KMS-11 (cell line): ENCODE measurements around the gene UBASH3A.

Source experiments
- H2AFZ ChIP-seq: fragments of 200-600 bp; sonication (generic); 2 replicates; pipeline ENCODE4 v1.6.1; 2016; ENCODE audit warnings: antibody characterized with exemption, mixed run types, low read depth
- H3K27ac ChIP-seq: fragments of 200-600 bp; sonication (generic); 2 replicates; pipeline ENCODE4 v1.6.1; 2016; ENCODE audit warnings: mild to moderate bottlenecking, mixed run types
- H3K27me3 ChIP-seq: fragments of 200-600 bp; sonication (generic); 2 replicates; pipeline ENCODE4 v1.6.1; 2017; ENCODE audit warnings: mild to moderate bottlenecking, low read depth, mixed run types, moderate library complexity; ENCODE audit not compliant: insufficient read depth
- H3K36me3 ChIP-seq: fragments of 200-600 bp; sonication (generic); 2 replicates; pipeline ENCODE4 v1.6.1; 2017; ENCODE audit warnings: mild to moderate bottlenecking, mixed run types; ENCODE audit not compliant: insufficient read depth
- H3K4me1 ChIP-seq: fragments of 200-600 bp; sonication (generic); 2 replicates; pipeline ENCODE4 v1.6.1; 2016; ENCODE audit warnings: mild to moderate bottlenecking, low read depth, mixed run types; ENCODE audit not compliant: poor library complexity, severe bottlenecking
- H3K4me2 ChIP-seq: fragments of 200-600 bp; sonication (generic); 2 replicates; pipeline ENCODE4 v1.7.0; 2016; ENCODE audit warnings: mild to moderate bottlenecking, mixed run types
- H3K4me3 ChIP-seq: fragments of 200-600 bp; sonication (generic); IDR thresholded peaks from 2 replicates; pipeline ENCODE4 v1.6.1; 2017; ENCODE audit warnings: low read depth, low read length, mixed read lengths; ENCODE audit not compliant: insufficient read depth
- H3K79me2 ChIP-seq: fragments of 200-600 bp; sonication (generic); 2 replicates; pipeline ENCODE4 v1.6.1; 2016; ENCODE audit warnings: low read depth, mixed run types; ENCODE audit not compliant: insufficient read depth
- H3K9ac ChIP-seq: fragments of 200-600 bp; sonication (generic); 2 replicates; pipeline ENCODE4 v1.6.1; 2016; ENCODE audit warnings: mild to moderate bottlenecking, mixed run types
- H4K20me1 ChIP-seq: fragments of 200-600 bp; sonication (generic); 2 replicates; pipeline ENCODE4 v1.6.1; 2016; ENCODE audit warnings: mild to moderate bottlenecking, mixed run types; ENCODE audit not compliant: insufficient read depth
- CTCF ChIP-seq: fragments of 200-600 bp; sonication (generic); conservative IDR thresholded peaks from 2 replicates; pipeline ENCODE4 v1.6.1; 2017; ENCODE audit warnings: low read depth, mild to moderate bottlenecking, antibody characterized with exemption, low read length, moderate library complexity, mixed read lengths

The UBASH3A gene

GRCh38 chr21:42390696-42391095, 13.0 kb upstream of the UBASH3A start:
- TF ChIP-seq CTCF: no peak
- Histone ChIP-seq H3K4me1 (no peaks in the 10 kb centered on the region), H3K4me3 (no peak overlapping the region), H3K36me3 (no peaks in the 10 kb centered on the region), H3K9ac (no peak overlapping the region), H3K79me2 (no peaks in the 10 kb centered on the region), H3K4me2 (no peak overlapping the region), H3K27ac (no peak overlapping the region), H4K20me1 (no peaks in the 10 kb centered on the region), H3K27me3 (peaks cover 47% of the 10 kb centered on the region; the same call in 1 of the 2 replicates), H2AFZ (no peak overlapping the region)

- Histone ChIP-seq H2AFZ (no peak overlapping the region), H3K27me3 (peaks cover 43% of the 10 kb centered on the region; the same call in 1 of the 2 replicates), H3K9ac (no peak overlapping the region), H3K4me2 (no peak overlapping the region), H3K36me3 (no peaks in the 10 kb centered on the region), H3K27ac (no peak overlapping the region), H3K79me2 (no peaks in the 10 kb centered on the region), H3K4me1 (no peaks in the 10 kb centered on the region), H4K20me1 (no peaks in the 10 kb centered on the region), H3K4me3 (no peak overlapping the region)
- TF ChIP-seq CTCF: no peak
Measured at GRCh38 chr21:42391297-42391696, 12.4 kb upstream of the UBASH3A start.

- Histone ChIP-seq H3K4me3 (no peak overlapping the region), H3K36me3 (no peaks in the 10 kb centered on the region), H4K20me1 (no peaks in the 10 kb centered on the region), H3K27me3 (peaks cover 30% of the 10 kb centered on the region; the same call in 1 of the 2 replicates), H3K4me1 (no peaks in the 10 kb centered on the region), H3K79me2 (no peaks in the 10 kb centered on the region), H3K9ac (no peak overlapping the region), H3K27ac (no peak overlapping the region), H3K4me2 (no peak overlapping the region), H2AFZ (no peak overlapping the region)
- TF ChIP-seq CTCF: no peak
Measured at GRCh38 chr21:42392731-42393442, 10.8 kb upstream of the UBASH3A start.

- Histone ChIP-seq H3K4me2 (no peak overlapping the region), H3K4me3 (no peak overlapping the region), H3K4me1 (no peaks in the 10 kb centered on the region), H2AFZ (no peak overlapping the region), H3K9ac (no peak overlapping the region), H4K20me1 (no peaks in the 10 kb centered on the region), H3K27ac (no peak overlapping the region), H3K27me3 (peaks cover 27% of the 10 kb centered on the region; the same call in 1 of the 2 replicates), H3K36me3 (no peaks in the 10 kb centered on the region), H3K79me2 (no peaks in the 10 kb centered on the region)
- TF ChIP-seq CTCF: no peak
Measured at GRCh38 chr21:42393443-42393950, 10.2 kb upstream of the UBASH3A start.
